HepG2 (cell line): Measurements from ENCODE around the gene RAPGEF6. TPM values are rescaled to one million over a fixed set of nuclear protein-coding genes. Genes with fewer than 3 reads are reported as not detected.
"Not testable (repeated sequence)": the region's sequence is repeated elsewhere in the genome, so short reads cannot be mapped to it uniquely, and the experiment has no call there.

Experiments
- ATAC-seq: fragments of 200-7000 bp; cut with Tn5 transposase; 3 replicates; pipeline ENCODE4 v1.9.1; 2020; ENCODE audit warnings: mild to moderate bottlenecking, moderate library complexity
- BruUV-seq: library from RNA; stranded (reverse); fragments of 400-500 nt; replicated peaks from 2 replicates; lab custom pipeline; 2021; lab: Mats Ljungman, UMichigan
- CTCF ChIA-PET: fragments of 300-600 bp; formaldehyde crosslinking; extraction: SDS; loops from one replicate; lab custom pipeline; 2021; ENCODE audit warnings: low total read pairs, inconsistent platforms, low intra/inter-chr PET ratio; lab: Yijun Ruan, JAX
- POLR2A ChIA-PET: fragments of 350-600 bp; sonication (Branson Sonifier 250); formaldehyde crosslinking; loops from one replicate; lab custom pipeline; 2020; ENCODE audit warnings: antibody characterized with exemption, inconsistent platforms; lab: Yijun Ruan, JAX
- DNase-seq: peaks from one replicate; pipeline ENCODE4 v3.0.0-alpha.2; 2015; ENCODE audit warnings: low spot score
- FAIRE-seq: peaks from 3 replicates; lab custom pipeline; 2011; peaks lifted over from hg19 to GRCh38; lab: Jason Lieb, UNC
- H2AFZ ChIP-seq: one replicate; pipeline ENCODE4 v1.6.1; 2011; ENCODE audit warnings: low read length, inconsistent platforms
- H3K27ac ChIP-seq: fragments of 300-600 bp; 3 replicates; pipeline ENCODE4 v1.8.0; 2011; ENCODE audit warnings: mixed run types, mild to moderate bottlenecking, mixed read lengths, low read length, inconsistent platforms; ENCODE audit not compliant: insufficient read depth; ENCODE audit errors: extremely low read length
- H3K27me3 ChIP-seq, 2 experiments: fragments of 200-600 bp in 1 of 2; 2 replicates in 1 of 2; 3 replicates in 1 of 2; pipeline versions ENCODE4 v1.6.0 to v1.8.0; 2011; ENCODE audit warnings: low read length in 2 of 2, mild to moderate bottlenecking in 2 of 2, moderate library complexity in 2 of 2, inconsistent platforms in 1 of 2; ENCODE audit not compliant: insufficient read depth in 2 of 2, control insufficient read depth in 1 of 2
- H3K36me3 ChIP-seq, 2 experiments: fragments of 200-600 bp in 1 of 2; replicated peaks in 1 of 2; 2 replicates in 1 of 2; 3 replicates in 1 of 2; pipeline versions ENCODE4 v1.5.1 to v1.8.0; 2011; ENCODE audit warnings: low read length in 2 of 2, inconsistent platforms in 1 of 2; ENCODE audit not compliant: insufficient read depth in 2 of 2, control insufficient read depth in 1 of 2
- H3K4me1 ChIP-seq: 2 replicates; pipeline ENCODE4 v1.5.1; 2012; ENCODE audit warnings: low read length, inconsistent platforms; ENCODE audit not compliant: insufficient read depth
- H3K4me2 ChIP-seq: 2 replicates; pipeline ENCODE4 v1.6.0; 2011; ENCODE audit warnings: low read depth, low read length, inconsistent platforms
- H3K4me3 ChIP-seq, 3 experiments: fragments of 200-600 bp in 1 of 3; sonication (generic), shearing (Covaris generic) in 1 of 3; replicated peaks in 1 of 3; 2 replicates each; pipeline ENCODE4 v1.5.1; 2011 to 2016; ENCODE audit warnings: low read length in 3 of 3, inconsistent platforms in 2 of 3, low read depth in 2 of 3, mild to moderate bottlenecking in 2 of 3, control low read depth in 1 of 3, mixed read lengths in 1 of 3; ENCODE audit not compliant: insufficient read depth in 1 of 3
- H3K79me2 ChIP-seq: one replicate; pipeline ENCODE4 v1.6.1; 2011; ENCODE audit warnings: low read length, inconsistent platforms; ENCODE audit not compliant: insufficient read depth
- H3K9ac ChIP-seq: 2 replicates; pipeline ENCODE4 v1.6.0; 2011; ENCODE audit warnings: mild to moderate bottlenecking, low read depth, low read length, inconsistent platforms; ENCODE audit not compliant: insufficient read depth
- H3K9me3 ChIP-seq: 2 replicates; pipeline ENCODE4 v1.5.1; 2012; ENCODE audit warnings: mild to moderate bottlenecking, low read length
- H4K20me1 ChIP-seq: 2 replicates; pipeline ENCODE4 v1.6.0; 2011; ENCODE audit warnings: inconsistent platforms, mild to moderate bottlenecking, low read length, moderate library complexity; ENCODE audit not compliant: insufficient read depth
- CCDC6 ChIP-seq: sonication (generic); formaldehyde crosslinking; IDR thresholded peaks from 2 replicates; pipeline ENCODE4 v1.8.1; 2022; ENCODE audit warnings: mild to moderate bottlenecking, missing genetic modification reagents, moderate library complexity
- HNF4G ChIP-seq, 2 experiments: sonication (generic) in 1 of 2; formaldehyde crosslinking in 1 of 2; IDR thresholded peaks; 2 replicates each; pipeline versions ENCODE4 v1.4.0 to v1.6.1; 2011 to 2020; ENCODE audit warnings: borderline replicate concordance in 2 of 2, low read depth in 2 of 2, mild to moderate bottlenecking in 2 of 2, low read length in 1 of 2, missing genetic modification reagents in 1 of 2, moderate library complexity in 1 of 2
- POGZ ChIP-seq: sonication (generic); formaldehyde crosslinking; IDR thresholded peaks from 2 replicates; pipeline ENCODE4 v1.4.0; 2020; ENCODE audit warnings: mild to moderate bottlenecking, missing genetic modification reagents
- PPARG ChIP-seq: conservative IDR thresholded peaks from 2 replicates; pipeline ENCODE4 v1.6.1; 2016; ENCODE audit warnings: missing biosample characterization, missing genetic modification reagents
- SMC3 ChIP-seq: IDR thresholded peaks from 2 replicates; pipeline ENCODE4 v1.6.1; 2011; ENCODE audit warnings: low read length, improper control_type of control experiment
- TERF1 ChIP-seq: sonication (generic); formaldehyde crosslinking; IDR thresholded peaks from 2 replicates; pipeline ENCODE4 v1.8.0; 2022; ENCODE audit warnings: mild to moderate bottlenecking, missing genetic modification reagents, moderate library complexity
- ZBTB14 ChIP-seq: sonication (generic); formaldehyde crosslinking; IDR thresholded peaks from 2 replicates; pipeline ENCODE4 v1.4.0; 2020; ENCODE audit warnings: missing genetic modification reagents
- ZMYM4 ChIP-seq: sonication (generic); formaldehyde crosslinking; IDR thresholded peaks from 2 replicates; pipeline ENCODE4 v1.8.1; 2023; ENCODE audit warnings: mild to moderate bottlenecking, missing genetic modification reagents
- ZNF224 ChIP-seq: sonication (generic); formaldehyde crosslinking; IDR thresholded peaks from 2 replicates; pipeline ENCODE4 v1.5.0; 2020; ENCODE audit warnings: mild to moderate bottlenecking, missing genetic modification reagents
- ZNF350 ChIP-seq: sonication (generic); formaldehyde crosslinking; IDR thresholded peaks from 2 replicates; pipeline ENCODE4 v1.4.0; 2020; ENCODE audit warnings: mild to moderate bottlenecking, low read depth, missing genetic modification reagents, borderline replicate concordance
- ZNF501 ChIP-seq: sonication (generic); formaldehyde crosslinking; IDR thresholded peaks from 2 replicates; pipeline ENCODE4 v1.5.1; 2020; ENCODE audit warnings: mild to moderate bottlenecking, moderate library complexity, missing genetic modification reagents
- ZNF546 ChIP-seq: sonication (generic); formaldehyde crosslinking; conservative IDR thresholded peaks from 2 replicates; pipeline ENCODE4 v1.8.1; 2023; ENCODE audit warnings: mild to moderate bottlenecking, missing genetic modification reagents
- ZNF773 ChIP-seq: sonication (generic); formaldehyde crosslinking; IDR thresholded peaks from 2 replicates; pipeline ENCODE4 v1.4.0; 2020; ENCODE audit warnings: missing genetic modification reagents, borderline replicate concordance
- ZNF878 ChIP-seq: sonication (generic); formaldehyde crosslinking; IDR thresholded peaks from 2 replicates; pipeline ENCODE4 v1.8.1; 2023; ENCODE audit warnings: mild to moderate bottlenecking, missing genetic modification reagents, moderate library complexity
- WGBS: methylation state at CpG from one replicate; pipeline ENCODE4 v1.1.6; 2017; ENCODE audit warnings: low lambda C conversion rate; 5-methylcytosine and 5-hydroxymethylcytosine counted together
- in situ Hi-C: cut with HindIII; loops from 2 replicates; pipeline ENCODE4 v1.10.0; 2017; ENCODE audit warnings: low pct_unique_long_range_greater_than_20kb; ENCODE audit not compliant: extremely low pct_ligation_motif_present
- intact Hi-C: fragments of 100-400 bp; cut with micrococcal nuclease; formaldehyde crosslinking; loops from one replicate; pipeline ENCODE4 v1.10.0; 2022; ENCODE audit not compliant: unreplicated experiment
- polyA plus RNA-seq, 8 experiments: library from polyadenylated mRNA; depleted of rRNA in 3 of 8; stranded (reverse) in 7 of 8; unstranded in 1 of 8; fragments of >200 nt; fragmentation: Illumina TruSeq in 4 of 8; extraction: Trizol in 4 of 8; gene quantifications; 2 replicates each; pipeline versions ENCODE4 v1.2.1 to v1.2.3, GENCODE V29; 2011 to 2016; ENCODE audit warnings: low read depth in 4 of 8, missing spikeins in 1 of 8, mixed read lengths in 1 of 8; ENCODE audit not compliant: insufficient read depth in 1 of 8
- total RNA-seq, 5 experiments: library from RNA; depleted of rRNA; stranded (reverse); fragments of >200 nt; fragmentation: Illumina TruSeq; extraction: Trizol; gene quantifications; 2 replicates each; pipeline ENCODE4 v1.2.3, GENCODE V29; 2016; ENCODE audit warnings: low read depth in 1 of 5

Gene RAPGEF6
- total and polyA plus RNA-seq, 2 of the 13 experiments (the other 11 are each of a cell fraction or from before 2014, with no cell fraction given) = 7.7 to 24.6 TPM

- TF ChIP-seq PPARG (CRISPR knock-in tag) = peak; percentile 51; the same call in 1 of the 2 replicates
- H3K9me3 ChIP-seq, intact Hi-C loops, H3K4me3 ChIP-seq, H3K4me2 ChIP-seq, DNase-seq, H4K20me1 ChIP-seq, H3K27ac ChIP-seq, H3K9ac ChIP-seq, POLR2A ChIA-PET, BruUV-seq, H2AFZ ChIP-seq, CTCF ChIA-PET, FAIRE-seq, ATAC-seq, in situ Hi-C loops, H3K27me3 ChIP-seq: not testable (repeated sequence)
- Histone ChIP-seq H3K79me2 (peaks cover 45% of the 10 kb centered on the region), H3K36me3 (peaks cover 3 to 13% of the 10 kb centered on the region in 2 experiments; a peak in 4 of 5 replicates), H3K4me1 (peaks cover 21% of the 10 kb centered on the region; the same call in 1 of the 2 replicates)
- WGBS = 97% methylated on average over 2 of the region's 2 CpGs
Observed at GRCh38 chr5:131593436-131593835, 41.6 kb downstream of the RAPGEF6 start.

- peak; percentile 60 for DNase-seq
- Histone ChIP-seq H3K27ac (no peak overlapping the region), H3K79me2 (peaks cover 34% of the 10 kb centered on the region), H4K20me1 (no peaks in the 10 kb centered on the region), H3K4me1 (peaks cover 15% of the 10 kb centered on the region; the same call in 1 of the 2 replicates), H3K9me3 (0 out of 2 replicates have a peak, but pooled peaks cover 3% of the 10 kb centered on the region), H2AFZ (no peak overlapping the region), H3K27me3 (no peaks in the 10 kb centered on the region), H3K4me2 (no peak overlapping the region), H3K4me3 (no peak overlapping the region), H3K36me3 (peaks cover 2 to 28% of the 10 kb centered on the region in 2 experiments; a peak in 4 of 5 replicates), H3K9ac (no peak overlapping the region)
- peak; percentile 73 for FAIRE-seq
- intact Hi-C loops (loop anchor here (1.0 to 5.0 kb wide), 4 partner anchors 46 to 474 kb away; partner anchors contain the start of genes FNIP1 and RAPGEF6), in situ Hi-C loops (loop anchor here (10.0 kb wide), 1 partner anchor 415 kb away; no protein-coding TSS in a partner anchor)
- ChIA-PET CTCF (interaction anchor here (0.9 to 1.5 kb wide), 2 partner anchors 51 to 418 kb away, joined by 4 to 7 read pairs; no protein-coding TSS in a partner anchor), POLR2A (interaction anchor here (1.0 to 1.6 kb wide), 6 partner anchors 21 to 418 kb away, joined by 3 to 11 read pairs (median 5); partner anchors contain the start of gene FNIP1)
- ATAC-seq = peak; percentile 86
- WGBS = 92% methylated on average over 5 of the region's 5 CpGs
- no TSS peak for BruUV-seq
- TF ChIP-seq ZNF878 (CRISPR knock-in tag) = no peak
- TF ChIP-seq POGZ (CRISPR knock-in tag) = no peak
- TF ChIP-seq ZMYM4 (CRISPR knock-in tag) = peak; percentile 44
- TF ChIP-seq ZNF224 (CRISPR knock-in tag) = peak; percentile 35; the same call in 1 of the 2 replicates
- TF ChIP-seq ZBTB14 = no peak
- peak; percentile 91 for TF ChIP-seq SMC3
- no peak for TF ChIP-seq TERF1
- no peak for TF ChIP-seq ZNF546 (CRISPR knock-in tag)
- no peak for TF ChIP-seq HNF4G (IDR thresholded peaks at IDR 0.05; ENCODE audit: borderline replicate concordance, low read depth, low read length)
- no peak for TF ChIP-seq HNF4G (CRISPR knock-in tag; IDR thresholded peaks at IDR 0.05; ENCODE audit: borderline replicate concordance, low read depth)
- no peak for TF ChIP-seq ZNF773 (CRISPR knock-in tag)
- no peak for TF ChIP-seq ZNF350 (CRISPR knock-in tag)
- TF ChIP-seq CCDC6 (CRISPR knock-in tag) = no peak
- TF ChIP-seq ZNF501 (CRISPR knock-in tag) = no peak
Observed at GRCh38 chr5:131589510-131590348, 45.3 kb downstream of the RAPGEF6 start.
